Prostate gland (tissue), 2 donors: ENCODE measurements around the gene GOLM1. TPM values are rescaled to one million over a fixed set of nuclear protein-coding genes. Genes with fewer than 3 reads are reported as not detected.
A peak's percentile ranks its signal among the peaks of the same experiment; 100 is the strongest.
"Not testable (repeated sequence)": the region's sequence is repeated elsewhere in the genome, so short reads cannot be mapped to it uniquely, and the experiment has no call there.

Experiments used
- DNase-seq: peaks from one replicate; pipeline ENCODE4 v3.0.0-alpha.2; 2019; ENCODE audit warnings: low spot score
- H3K27ac ChIP-seq, 2 donors: fragments of 200-600 bp; sonication (generic); 2 replicates each; pipeline ENCODE4 v1.5.1; 2017 to 2019
- H3K27me3 ChIP-seq: fragments of 200-600 bp; sonication (generic); replicated peaks from 2 replicates; pipeline ENCODE4 v1.5.1; 2019; ENCODE audit not compliant: insufficient read depth
- H3K36me3 ChIP-seq, 2 donors: fragments of 200-600 bp; sonication (generic); 1 replicate in 1 of 2; 2 replicates in 1 of 2; pipeline versions ENCODE4 v1.5.1 to v1.8.1; 2017 to 2019
- H3K4me1 ChIP-seq: fragments of 200-600 bp; sonication (generic); replicated peaks from 2 replicates; pipeline ENCODE4 v1.5.1; 2019
- H3K4me3 ChIP-seq, 2 donors: fragments of 200-600 bp; sonication (generic); 2 replicates each; pipeline ENCODE4 v1.5.1; 2017 to 2019
- H3K9me3 ChIP-seq: fragments of 200-600 bp; sonication (generic); 2 replicates; pipeline ENCODE4 v1.5.1; 2017
- CTCF ChIP-seq, 4 experiments: fragments of 200-600 bp in 2 of 4; fragments of 450-650 bp in 2 of 4; sonication (generic) in 2 of 4; IDR thresholded peaks; 1 replicate in 3 of 4; 2 replicates in 1 of 4; pipeline ENCODE4 v1.5.1; 2016 to 2019; ENCODE audit warnings: antibody characterized with exemption in 4 of 4, mild to moderate bottlenecking in 2 of 4, moderate library complexity in 2 of 4
- POLR2A ChIP-seq: fragments of 450-650 bp; IDR thresholded peaks from one replicate; pipeline ENCODE4 v1.6.1; 2016; ENCODE audit warnings: antibody characterized with exemption, mild to moderate bottlenecking
- POLR2AphosphoS5 ChIP-seq: sonication (generic); formaldehyde crosslinking; IDR thresholded peaks from one replicate; pipeline ENCODE4 v1.6.1; 2017; ENCODE audit warnings: antibody characterized with exemption
- WGBS: methylation state at CpG from one replicate; pipeline ENCODE4 v1.1.5; 2018; 5-methylcytosine and 5-hydroxymethylcytosine counted together
- intact Hi-C: fragments of 100-400 bp; cut with DNase I; formaldehyde crosslinking; loops from one replicate; pipeline ENCODE4 v1.14.2; 2022
- total RNA-seq, 2 donors: library from RNA; depleted of rRNA; stranded (reverse); fragments of >200 nt; gene quantifications; one replicate each; pipeline ENCODE4 v1.1.0, GENCODE V29; 2016

The GOLM1 gene
- total RNA-seq, result 100 to 1,000 TPM in 1 of 2 donors, 10 to 100 TPM in 1; 53.4 to 162 TPM

GRCh38 chr9:86098824-86099700, at the start of gene GOLM1:
GOLM1 (minus strand) TSS chr9:86099558; CDS start chr9:86079320, 20,238 bp downstream.
- H3K9me3 ChIP-seq, result no peaks in the 10 kb centered on the region
- 1% methylated on average over 93 of the region's 125 CpGs for WGBS
- peak within 1 kb of the TSS; percentile 56 to 80 for H3K4me3 ChIP-seq
- no peaks in the 10 kb centered on the region for H3K4me1 ChIP-seq
- no peak for TF ChIP-seq POLR2A
- no peak for TF ChIP-seq POLR2AphosphoS5
- TF ChIP-seq CTCF (IDR thresholded peaks at IDR 0.05), result peak in 1 of 4 experiments; percentile 18
- intact Hi-C loops, result no loop called here
- H3K27me3 ChIP-seq, result no peaks in the 10 kb centered on the region
- peak within 1 kb of the TSS; percentile 57 to 81 for H3K27ac ChIP-seq
- peak; percentile 17 for DNase-seq
- H3K36me3 ChIP-seq, result no peaks in the 10 kb centered on the region

- H3K36me3 ChIP-seq, H3K9me3 ChIP-seq, DNase-seq, H3K4me1 ChIP-seq, H3K27ac ChIP-seq, intact Hi-C loops, H3K4me3 ChIP-seq, H3K27me3 ChIP-seq: not testable (repeated sequence)
- WGBS, result 92% methylated on average over 4 of the region's 4 CpGs
Observed at GRCh38 chr9:86146671-86147070, 47.3 kb upstream of the GOLM1 start.

GRCh38 chr9:86145960-86146359, 46.6 kb upstream of the GOLM1 start:
- H3K9me3 ChIP-seq, H3K27me3 ChIP-seq, H3K36me3 ChIP-seq, intact Hi-C loops, H3K4me3 ChIP-seq, DNase-seq, H3K4me1 ChIP-seq, H3K27ac ChIP-seq: not testable (repeated sequence)
- WGBS, result 92% methylated on average over 1 of the region's 1 CpG

GRCh38 chr9:86142973-86143372, 43.6 kb upstream of the GOLM1 start:
- TF ChIP-seq POLR2AphosphoS5, result no peak
- Histone ChIP-seq H3K4me3 (no peak overlapping the region), H3K27me3 (no peaks in the 10 kb centered on the region), H3K36me3 (no peaks in the 10 kb centered on the region), H3K27ac (no peak overlapping the region), H3K4me1 (no peaks in the 10 kb centered on the region), H3K9me3 (no peaks in the 10 kb centered on the region)
- no peak for DNase-seq
- intact Hi-C loops, result no loop called here
- WGBS, result 87% methylated on average over 2 of the region's 2 CpGs

- 33% methylated on average over 3 of the region's 3 CpGs for WGBS
- H3K27ac ChIP-seq, result no peak overlapping the region
- no peaks in the 10 kb centered on the region for H3K9me3 ChIP-seq
- H3K27me3 ChIP-seq, result no peaks in the 10 kb centered on the region
- H3K4me1 ChIP-seq, result no peaks in the 10 kb centered on the region
- no peak overlapping the region for H3K4me3 ChIP-seq
- DNase-seq, result no peak
- TF ChIP-seq CTCF (IDR thresholded peaks at IDR 0.05), result no peak
- peak; percentile 19 for TF ChIP-seq POLR2AphosphoS5
- H3K36me3 ChIP-seq, result no peaks in the 10 kb centered on the region
- intact Hi-C loops, result no loop called here
Observed at GRCh38 chr9:86141843-86142242, 42.5 kb upstream of the GOLM1 start.

- H3K27me3 ChIP-seq, result no peaks in the 10 kb centered on the region
- H3K4me1 ChIP-seq, result no peaks in the 10 kb centered on the region
- no peaks in the 10 kb centered on the region for H3K36me3 ChIP-seq
- intact Hi-C loops, result no loop called here
- WGBS, result 36% methylated on average over 5 of the region's 5 CpGs
- TF ChIP-seq POLR2A (no peak), POLR2AphosphoS5 (no peak)
- no peak for DNase-seq
- no peak overlapping the region for H3K4me3 ChIP-seq
- no peaks in the 10 kb centered on the region for H3K9me3 ChIP-seq
- H3K27ac ChIP-seq, result no peak overlapping the region
Observed at GRCh38 chr9:86135371-86135770, 36.0 kb upstream of the GOLM1 start.

GRCh38 chr9:86134361-86134760, 35.0 kb upstream of the GOLM1 start:
- Histone ChIP-seq H3K27ac (no peak overlapping the region), H3K4me3 (no peak overlapping the region), H3K4me1 (no peaks in the 10 kb centered on the region), H3K27me3 (no peaks in the 10 kb centered on the region), H3K36me3 (no peaks in the 10 kb centered on the region), H3K9me3 (no peaks in the 10 kb centered on the region)
- 84% methylated on average over 4 of the region's 4 CpGs for WGBS
- intact Hi-C loops, result no loop called here
- no peak for DNase-seq
- TF ChIP-seq POLR2AphosphoS5 (no peak), CTCF (IDR thresholded peaks at IDR 0.05) (no peak), POLR2A (no peak)
